ENCODE data around the gene SHOC2. TPM values are rescaled to one million over a fixed set of nuclear protein-coding genes. Genes with fewer than 3 reads are reported as not detected.

The SHOC2 gene
- total and polyA plus RNA-seq, 2 donors (not counting 1 experiment from before 2014, with no cell fraction given), result 45.3 to 83.6 TPM

- Histone ChIP-seq H3K4me1 (ENCODE audit: control insufficient read depth, extremely low read depth, insufficient read depth, low read length) (peaks cover 2% of the 10 kb centered on the region), H3K4me2 (ENCODE audit: extremely low read depth, insufficient read depth, low read length) (no peak overlapping the region), H3K36me3 (ENCODE audit: control insufficient read depth, insufficient read depth, low read length) (no peaks in the 10 kb centered on the region), H3K27ac (ENCODE audit: insufficient read depth, low read length) (no peak overlapping the region), H3K9ac (ENCODE audit: insufficient read depth, low read length) (no peak overlapping the region), H3K79me2 (ENCODE audit: control insufficient read depth, insufficient read depth, low read length) (peaks cover 43% of the 10 kb centered on the region), H4K20me1 (ENCODE audit: control insufficient read depth, extremely low read depth, insufficient read depth, low read length) (no peaks in the 10 kb centered on the region), H2AFZ (ENCODE audit: low read length) (no peak overlapping the region), H3K4me3 (replicated peaks in 1 of 4; ENCODE audit: control extremely low read depth in 1 of 4, insufficient read depth in 1 of 4, low read depth in 3 of 4, low read length in 4 of 4) (no peak overlapping the region), H3K9me3 (ENCODE audit: control insufficient read depth, insufficient read depth, low read depth, low read length) (no peaks in the 10 kb centered on the region), H3K27me3 (ENCODE audit: control insufficient read depth, insufficient read depth, low read length) (no peaks in the 10 kb centered on the region)
- DNase-seq (ENCODE audit: low read depth in 2 of 2), result no peak
- TF ChIP-seq, protein P1, sequence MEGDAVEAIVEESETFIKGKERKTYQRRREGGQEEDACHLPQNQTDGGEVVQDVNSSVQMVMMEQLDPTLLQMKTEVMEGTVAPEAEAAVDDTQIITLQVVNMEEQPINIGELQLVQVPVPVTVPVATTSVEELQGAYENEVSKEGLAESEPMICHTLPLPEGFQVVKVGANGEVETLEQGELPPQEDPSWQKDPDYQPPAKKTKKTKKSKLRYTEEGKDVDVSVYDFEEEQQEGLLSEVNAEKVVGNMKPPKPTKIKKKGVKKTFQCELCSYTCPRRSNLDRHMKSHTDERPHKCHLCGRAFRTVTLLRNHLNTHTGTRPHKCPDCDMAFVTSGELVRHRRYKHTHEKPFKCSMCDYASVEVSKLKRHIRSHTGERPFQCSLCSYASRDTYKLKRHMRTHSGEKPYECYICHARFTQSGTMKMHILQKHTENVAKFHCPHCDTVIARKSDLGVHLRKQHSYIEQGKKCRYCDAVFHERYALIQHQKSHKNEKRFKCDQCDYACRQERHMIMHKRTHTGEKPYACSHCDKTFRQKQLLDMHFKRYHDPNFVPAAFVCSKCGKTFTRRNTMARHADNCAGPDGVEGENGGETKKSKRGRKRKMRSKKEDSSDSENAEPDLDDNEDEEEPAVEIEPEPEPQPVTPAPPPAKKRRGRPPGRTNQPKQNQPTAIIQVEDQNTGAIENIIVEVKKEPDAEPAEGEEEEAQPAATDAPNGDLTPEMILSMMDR (conservative IDR thresholded peaks at IDR 0.05 in 1 of 2, IDR thresholded peaks at IDR 0.05 in 1 of 2; ENCODE audit: low read depth in 1 of 2, low read length in 2 of 2), result no peak
- TF ChIP-seq EZH2 (IDR thresholded peaks at IDR 0.05; ENCODE audit: low read length, missing control alignments), result no peak
These were observed 43.8 kb downstream of the SHOC2 start for GRCh38 chr10:110963162-110963561.

DNA sequence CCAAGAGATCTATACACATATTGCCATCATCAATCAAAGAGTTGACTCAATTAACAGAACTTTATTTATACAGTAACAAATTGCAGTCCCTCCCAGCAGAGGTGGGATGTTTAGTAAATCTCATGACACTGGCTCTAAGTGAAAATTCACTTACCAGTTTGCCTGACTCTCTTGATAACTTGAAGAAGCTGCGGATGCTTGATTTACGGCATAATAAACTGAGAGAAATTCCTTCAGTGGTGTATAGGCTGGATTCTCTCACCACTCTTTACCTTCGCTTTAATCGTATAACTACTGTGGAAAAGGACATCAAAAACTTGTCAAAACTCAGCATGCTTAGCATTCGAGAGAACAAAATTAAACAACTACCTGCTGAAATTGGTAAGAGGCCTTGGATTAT, 45.3 kb downstream of the SHOC2 start:
- Histone ChIP-seq H3K27ac (ENCODE audit: insufficient read depth, low read length) (no peak overlapping the region), H3K4me1 (ENCODE audit: control insufficient read depth, extremely low read depth, insufficient read depth, low read length) (peaks cover 2% of the 10 kb centered on the region), H3K79me2 (ENCODE audit: control insufficient read depth, insufficient read depth, low read length) (peaks cover 43% of the 10 kb centered on the region), H2AFZ (ENCODE audit: low read length) (no peak overlapping the region), H3K4me2 (ENCODE audit: extremely low read depth, insufficient read depth, low read length) (no peak overlapping the region), H3K4me3 (replicated peaks in 1 of 4; ENCODE audit: control extremely low read depth in 1 of 4, insufficient read depth in 1 of 4, low read depth in 3 of 4, low read length in 4 of 4) (no peak overlapping the region), H3K9ac (ENCODE audit: insufficient read depth, low read length) (no peak overlapping the region), H3K9me3 (ENCODE audit: control insufficient read depth, insufficient read depth, low read depth, low read length) (no peaks in the 10 kb centered on the region), H3K27me3 (ENCODE audit: control insufficient read depth, insufficient read depth, low read length) (no peaks in the 10 kb centered on the region), H3K36me3 (ENCODE audit: control insufficient read depth, insufficient read depth, low read length) (no peaks in the 10 kb centered on the region), H4K20me1 (ENCODE audit: control insufficient read depth, extremely low read depth, insufficient read depth, low read length) (no peaks in the 10 kb centered on the region)
- TF ChIP-seq, protein P1 (conservative IDR thresholded peaks at IDR 0.05 in 1 of 2, IDR thresholded peaks at IDR 0.05 in 1 of 2; ENCODE audit: low read depth in 1 of 2, low read length in 2 of 2), result no peak
- no peak for TF ChIP-seq EZH2 (IDR thresholded peaks at IDR 0.05; ENCODE audit: low read length, missing control alignments)
- DNase-seq (ENCODE audit: low read depth in 2 of 2), result no peak

DNA sequence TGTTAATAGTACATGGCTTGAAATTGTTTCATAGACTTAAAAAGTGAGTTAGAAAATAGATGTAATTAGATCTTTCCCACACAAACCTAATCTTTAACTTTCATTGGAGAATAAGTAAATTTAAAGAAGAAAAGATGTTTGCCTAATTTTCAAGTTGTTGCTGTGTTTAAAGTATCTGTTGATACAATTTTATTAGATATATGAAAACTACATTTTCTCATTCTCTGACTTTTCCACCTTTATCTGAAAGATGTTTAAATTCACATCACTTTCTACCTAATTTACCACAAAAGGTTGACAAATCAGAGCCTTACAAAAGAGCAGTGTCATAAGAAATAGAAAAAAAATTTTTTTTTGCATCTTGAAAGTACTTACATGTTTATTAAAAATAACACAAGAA, 45.8 kb downstream of the SHOC2 start:
- H3K9me3 ChIP-seq (ENCODE audit: control insufficient read depth, insufficient read depth, low read depth, low read length), result no peaks in the 10 kb centered on the region
- H4K20me1 ChIP-seq (ENCODE audit: control insufficient read depth, extremely low read depth, insufficient read depth, low read length), result no peaks in the 10 kb centered on the region
- peaks cover 43% of the 10 kb centered on the region for H3K79me2 ChIP-seq (ENCODE audit: control insufficient read depth, insufficient read depth, low read length)
- H3K36me3 ChIP-seq (ENCODE audit: control insufficient read depth, insufficient read depth, low read length), result no peaks in the 10 kb centered on the region
- peaks cover 2% of the 10 kb centered on the region for H3K4me1 ChIP-seq (ENCODE audit: control insufficient read depth, extremely low read depth, insufficient read depth, low read length)
- H3K27me3 ChIP-seq (ENCODE audit: control insufficient read depth, insufficient read depth, low read length), result no peaks in the 10 kb centered on the region
- no peak for DNase-seq (ENCODE audit: low read depth in 2 of 2)
- H3K4me3 ChIP-seq (replicated peaks in 1 of 4; ENCODE audit: control extremely low read depth in 1 of 4, insufficient read depth in 1 of 4, low read depth in 3 of 4, low read length in 4 of 4), result no peak overlapping the region
- H3K27ac ChIP-seq (ENCODE audit: insufficient read depth, low read length), result no peak overlapping the region
- H3K4me2 ChIP-seq (ENCODE audit: extremely low read depth, insufficient read depth, low read length), result no peak overlapping the region
- H2AFZ ChIP-seq (ENCODE audit: low read length), result no peak overlapping the region
- TF ChIP-seq EZH2 (IDR thresholded peaks at IDR 0.05; ENCODE audit: low read length, missing control alignments), result no peak
- TF ChIP-seq, protein P1 (conservative IDR thresholded peaks at IDR 0.05 in 1 of 2, IDR thresholded peaks at IDR 0.05 in 1 of 2; ENCODE audit: low read depth in 1 of 2, low read length in 2 of 2), result no peak
- H3K9ac ChIP-seq (ENCODE audit: insufficient read depth, low read length), result no peak overlapping the region
